GM18858 (cell line): ENCODE data around the gene ABHD5.

Experiments
- ATAC-seq: cut with Tn5 transposase; IDR thresholded peaks from one replicate; pipeline ENCODE4 v1.9.1; 2021; ENCODE audit not compliant: unreplicated experiment

Gene ABHD5

DNA sequence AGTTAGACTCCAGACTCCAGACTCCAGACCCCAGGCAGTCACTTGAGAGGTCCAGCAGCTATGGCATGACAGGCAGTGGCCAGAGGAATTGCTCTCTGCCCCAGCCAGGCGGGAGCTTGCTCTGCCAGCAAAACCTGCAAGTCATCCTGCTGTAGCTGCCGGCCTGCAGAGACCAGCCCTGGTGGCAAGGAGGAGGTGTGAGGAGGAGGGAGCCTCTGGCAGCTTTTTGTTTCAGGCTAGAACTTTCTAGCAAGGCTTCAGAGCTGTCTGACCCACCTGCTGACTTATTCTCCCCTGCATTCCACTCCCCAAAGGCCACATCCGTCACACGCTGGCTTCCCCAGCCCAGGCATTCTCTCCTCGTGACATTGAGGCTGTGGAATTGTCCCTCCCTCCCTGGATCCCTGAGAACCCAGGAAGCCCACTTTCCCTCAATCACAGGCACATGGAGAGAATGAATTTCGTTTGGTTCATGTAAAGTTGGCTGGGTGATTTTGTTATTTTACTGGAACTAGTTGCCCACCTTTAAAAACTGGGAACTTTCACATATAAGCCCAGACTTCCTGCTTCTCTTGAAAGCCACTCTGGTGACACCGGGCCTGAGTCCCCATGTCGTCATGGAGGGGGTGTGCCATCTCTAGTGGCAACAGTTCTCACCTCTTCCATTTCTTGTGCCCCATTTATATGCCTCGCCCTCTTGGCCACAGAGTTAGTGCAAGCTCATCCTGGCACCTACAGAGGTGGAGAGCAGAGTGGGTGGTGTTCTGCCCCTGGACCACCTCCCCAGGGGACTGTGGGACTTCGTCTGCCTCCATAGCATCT is 82.7 kb downstream of the ABHD5 start:
- ATAC-seq, result no peak

DNA sequence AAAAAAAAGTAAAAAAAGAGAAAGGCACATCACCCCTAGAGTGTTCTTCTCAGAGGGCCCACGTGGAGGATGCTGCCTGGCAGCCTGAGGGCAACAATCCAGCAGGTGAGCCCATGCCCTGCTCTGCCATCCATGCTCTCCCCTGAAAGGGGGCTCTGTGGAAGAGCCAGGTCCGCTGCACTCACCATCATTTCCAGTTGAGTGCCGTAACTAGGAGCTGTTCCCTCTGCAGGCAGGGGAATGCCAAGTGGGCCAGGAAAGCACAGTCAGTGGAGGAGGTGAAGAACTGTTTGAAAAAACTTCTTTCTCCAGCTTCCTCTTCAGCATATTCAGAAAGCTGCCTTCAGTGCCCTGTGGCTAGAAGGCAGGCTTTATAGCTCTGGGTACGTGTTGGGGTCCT is 84.1 kb downstream of the ABHD5 start:
- no peak for ATAC-seq

DNA sequence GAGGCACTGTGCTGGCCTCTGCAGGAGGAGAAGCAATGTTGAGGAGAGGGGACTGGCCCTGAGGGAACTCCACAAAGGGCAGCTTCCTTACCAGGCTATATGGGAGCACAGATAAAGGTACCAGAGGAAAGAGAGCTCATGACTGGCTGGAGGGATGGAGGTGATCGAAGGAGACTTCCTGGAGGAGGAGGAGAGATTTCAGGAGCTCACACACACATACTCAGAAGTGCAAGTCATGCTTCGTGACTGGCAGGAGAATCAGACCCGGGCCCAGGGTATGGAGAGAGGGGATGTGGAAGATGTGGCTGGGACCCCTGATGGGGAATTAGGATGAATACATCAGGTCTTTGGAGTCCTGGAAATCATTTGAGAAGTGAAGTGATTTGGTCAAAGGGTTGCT is 85.4 kb downstream of the ABHD5 start:
- no peak for ATAC-seq

DNA sequence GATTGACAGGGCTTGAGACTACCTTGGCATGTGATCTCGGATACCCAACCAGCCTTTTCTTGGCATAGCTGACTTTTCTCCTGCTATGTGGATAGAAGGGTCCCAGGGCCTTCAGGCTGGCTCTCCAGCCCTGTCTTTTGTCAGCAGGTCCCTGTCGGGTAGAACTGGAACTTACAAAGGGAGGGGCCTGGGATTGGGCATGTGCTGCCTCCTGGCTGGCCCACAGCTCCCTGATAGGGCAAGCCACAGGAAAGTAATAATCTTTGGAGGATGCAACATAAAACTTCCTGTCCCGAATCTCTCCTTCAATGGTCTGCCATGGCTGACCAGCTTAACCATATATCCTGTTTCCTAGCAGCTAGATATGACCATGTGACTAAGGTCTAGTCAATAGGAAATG is 89.1 kb downstream of the ABHD5 start:
- ATAC-seq, result no peak

DNA sequence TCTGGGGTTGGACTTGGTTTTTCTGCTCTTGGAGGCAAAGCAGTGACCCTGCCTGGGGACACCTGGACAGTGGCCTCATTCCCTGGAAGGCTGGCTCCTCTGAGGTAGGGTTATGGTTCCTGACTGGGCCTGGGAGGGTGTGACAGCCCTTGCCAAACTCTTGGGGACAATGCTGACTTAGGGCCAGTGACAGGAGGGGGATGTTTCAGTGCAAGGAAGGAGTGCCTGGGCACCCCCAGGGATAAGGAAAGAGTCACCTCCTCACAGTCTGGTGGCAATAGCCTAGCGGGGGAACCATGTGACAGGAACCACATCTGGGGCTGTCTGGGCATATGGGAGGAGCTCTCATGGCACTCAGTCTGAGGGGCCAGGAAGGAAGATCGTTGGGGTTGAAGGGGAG is 91.8 kb downstream of the ABHD5 start:
- no peak for ATAC-seq
